HCT116 (cell line): ENCODE data around the gene NRTN. TPM values are rescaled to one million over a fixed set of nuclear protein-coding genes. Genes with fewer than 3 reads are reported as not detected.

Experiments
- ATAC-seq: fragments of 200-7000 bp; cut with Tn5 transposase; 2 replicates; pipeline ENCODE4 v1.9.1; 2020; ENCODE audit warnings: mild to moderate bottlenecking, moderate library complexity
- BruUV-seq: library from RNA; stranded (reverse); fragments of 400-500 nt; replicated peaks from 2 replicates; lab custom pipeline; 2021; lab: Mats Ljungman, UMichigan
- CTCF ChIA-PET: fragments of 300-600 bp; sonication (Branson Sonifier 250); formaldehyde crosslinking; loops from one replicate; lab custom pipeline; 2021; ENCODE audit warnings: antibody characterized with exemption; lab: Charles Lee
- POLR2A ChIA-PET: fragments of 300-600, 350-600 bp; sonication (Branson Sonifier 250); formaldehyde crosslinking; loops from one replicate; lab custom pipeline; 2021; ENCODE audit warnings: antibody characterized with exemption; lab: Charles Lee
- RAD21 ChIA-PET, 2 experiments: fragments of 300-600 bp; sonication (Branson Sonifier 250); formaldehyde crosslinking; loops; one replicate each; lab custom pipeline; 2023; ENCODE audit warnings: low total read pairs in 2 of 2; ENCODE audit not compliant: uncharacterized antibody in 2 of 2, unreplicated experiment in 2 of 2, low non-redundant PET in 1 of 2; lab: Charles Lee
- DNase-seq: peaks from one replicate; pipeline ENCODE4 v3.0.0-alpha.2; 2010; ENCODE audit warnings: low read depth, low spot score
- H2AFZ ChIP-seq: fragments of 200-600 bp; shearing (Covaris generic), sonication (generic); 2 replicates; pipeline ENCODE4 v1.6.1; 2017; ENCODE audit warnings: low read depth, mixed run types, mixed read lengths, antibody characterized with exemption, low read length; ENCODE audit not compliant: poor library complexity, severe bottlenecking
- H3K27ac ChIP-seq: 2 replicates; pipeline ENCODE4 v1.5.1; 2012; ENCODE audit warnings: low read depth, low read length
- H3K27me3 ChIP-seq: fragments of 200-600 bp; sonication (generic); 2 replicates; pipeline ENCODE4 v1.6.1; 2016; ENCODE audit warnings: mixed run types, low read length, mixed read lengths; ENCODE audit not compliant: insufficient read depth
- H3K36me3 ChIP-seq, 2 experiments: fragments of 200-500 bp in 1 of 2; fragments of 200-600 bp in 1 of 2; sonication (Bioruptor generic) in 1 of 2; sonication (generic) in 1 of 2; 2 replicates each; pipeline versions ENCODE4 v1.5.1 to v1.6.1; 2014 to 2016; ENCODE audit warnings: low read length in 2 of 2, inconsistent platforms in 1 of 2, mixed read lengths in 1 of 2, mixed run types in 1 of 2; ENCODE audit not compliant: insufficient read depth in 2 of 2, control insufficient read depth in 1 of 2
- H3K4me1 ChIP-seq, 2 experiments: fragments of 200-600 bp in 1 of 2; sonication (generic) in 1 of 2; 2 replicates each; pipeline versions ENCODE4 v1.5.1 to v1.6.1; 2012 to 2017; ENCODE audit warnings: low read length in 2 of 2, inconsistent platforms in 1 of 2, mild to moderate bottlenecking in 1 of 2, mixed read lengths in 1 of 2, mixed run types in 1 of 2, moderate library complexity in 1 of 2; ENCODE audit not compliant: insufficient read depth in 2 of 2, control insufficient read depth in 1 of 2
- H3K4me2 ChIP-seq: fragments of 200-600 bp; sonication (generic); 2 replicates; pipeline ENCODE4 v1.6.1; 2017; ENCODE audit warnings: mixed run types, low read length, mixed read lengths
- H3K4me3 ChIP-seq, 2 experiments: fragments of 200-600 bp in 1 of 2; sonication (generic) in 1 of 2; replicated peaks in 1 of 2; 2 replicates each; pipeline ENCODE4 v1.5.1; 2011 to 2016; ENCODE audit warnings: low read length in 2 of 2, control low read depth in 1 of 2, low read depth in 1 of 2, mild to moderate bottlenecking in 1 of 2, mixed read lengths in 1 of 2, mixed run types in 1 of 2
- H3K79me2 ChIP-seq: fragments of 200-600 bp; sonication (generic); 2 replicates; pipeline ENCODE4 v1.6.1; 2017; ENCODE audit warnings: mild to moderate bottlenecking, mixed run types, low read length, moderate library complexity, mixed read lengths; ENCODE audit not compliant: insufficient read depth
- H3K9ac ChIP-seq: fragments of 200-600 bp; sonication (generic); 2 replicates; pipeline ENCODE4 v1.6.1; 2016; ENCODE audit warnings: low read length, mixed read lengths
- H3K9me2 ChIP-seq: fragments of 200-600 bp; sonication (generic), shearing (Covaris generic); 2 replicates; pipeline ENCODE4 v1.6.1; 2017; ENCODE audit warnings: mixed run types, mild to moderate bottlenecking, moderate library complexity; ENCODE audit not compliant: insufficient read depth
- H3K9me3 ChIP-seq, 2 experiments: fragments of 200-500 bp in 1 of 2; fragments of 200-600 bp in 1 of 2; sonication (Bioruptor generic) in 1 of 2; sonication (generic) in 1 of 2; 2 replicates each; pipeline ENCODE4 v1.6.1; 2014 to 2017; ENCODE audit warnings: low read length in 2 of 2, mixed read lengths in 2 of 2, inconsistent platforms in 1 of 2, low read depth in 1 of 2, mild to moderate bottlenecking in 1 of 2, mixed run types in 1 of 2, moderate library complexity in 1 of 2; ENCODE audit not compliant: control insufficient read depth in 1 of 2, insufficient read depth in 1 of 2
- H4K20me1 ChIP-seq: fragments of 200-600 bp; sonication (generic), shearing (Covaris generic); 2 replicates; pipeline ENCODE4 v1.6.1; 2017; ENCODE audit warnings: mixed run types, mild to moderate bottlenecking, moderate library complexity; ENCODE audit not compliant: insufficient read depth
- EGR1 ChIP-seq: IDR thresholded peaks from 2 replicates; pipeline ENCODE4 v1.6.1; 2012; ENCODE audit warnings: low read depth
- ELF1 ChIP-seq: IDR thresholded peaks from 2 replicates; pipeline ENCODE4 v1.6.1; 2012; ENCODE audit warnings: low read depth, borderline replicate concordance
- FOSL1 ChIP-seq: IDR thresholded peaks from 2 replicates; pipeline ENCODE4 v1.6.1; 2012; ENCODE audit warnings: low read depth
- JUND ChIP-seq: IDR thresholded peaks from 2 replicates; pipeline ENCODE4 v1.6.1; 2012
- POLR2A ChIP-seq: IDR thresholded peaks from 2 replicates; pipeline ENCODE4 v1.7.0; 2011; ENCODE audit warnings: borderline replicate concordance; ENCODE audit not compliant: insufficient read depth, insufficient read length; ENCODE audit errors: extremely low read depth
- POLR2AphosphoS5 ChIP-seq: IDR thresholded peaks from 2 replicates; pipeline ENCODE4 v1.6.1; 2011; ENCODE audit warnings: mild to moderate bottlenecking, low read depth, low read length, moderate library complexity
- REST ChIP-seq: IDR thresholded peaks from 2 replicates; pipeline ENCODE4 v1.6.1; 2012; ENCODE audit warnings: low read depth
- SP1 ChIP-seq: IDR thresholded peaks from 2 replicates; pipeline ENCODE4 v1.6.1; 2012; ENCODE audit warnings: low read depth
- SRF ChIP-seq: IDR thresholded peaks from 2 replicates; pipeline ENCODE4 v1.6.1; 2012; ENCODE audit warnings: low read depth
- TCF7L2 ChIP-seq: IDR thresholded peaks from 2 replicates; pipeline ENCODE4 v1.7.0; 2011; ENCODE audit warnings: borderline replicate concordance, inconsistent platforms; ENCODE audit not compliant: insufficient read depth, insufficient read length; ENCODE audit errors: extremely low read depth
- YY1 ChIP-seq: IDR thresholded peaks from 2 replicates; pipeline ENCODE4 v1.6.1; 2011; ENCODE audit warnings: low read length, low read depth, moderate library complexity, mild to moderate bottlenecking; ENCODE audit not compliant: insufficient replicate concordance; ENCODE audit errors: extremely low read depth
- ZBTB33 ChIP-seq: IDR thresholded peaks from 2 replicates; pipeline ENCODE4 v1.6.1; 2011; ENCODE audit warnings: mild to moderate bottlenecking, low read length, moderate library complexity; ENCODE audit not compliant: insufficient replicate concordance; ENCODE audit errors: extremely low read depth
- ZNF274 ChIP-seq: fragments of 200-500 bp; sonication (Bioruptor generic); IDR thresholded peaks from 2 replicates; pipeline ENCODE4 v1.6.1; 2014; ENCODE audit warnings: mild to moderate bottlenecking, low read depth, low read length, inconsistent platforms
- intact Hi-C: fragments of 100-400 bp; cut with micrococcal nuclease; formaldehyde crosslinking; loops from 2 replicates; pipeline ENCODE4 v1.10.0; 2022
- total RNA-seq: library from RNA; stranded (reverse); gene quantifications from one replicate; pipeline ENCODE4 v1.2.1, GENCODE V29; 2021; ENCODE audit not compliant: unreplicated experiment
- TF ChIP-seq, protein P1 (sequence below): IDR thresholded peaks from 2 replicates; pipeline ENCODE4 v1.6.1; 2012

Gene NRTN
- total RNA-seq, 1 experiment from 2014 or later, result 11.5 TPM

- Histone ChIP-seq H3K4me1 (peaks cover 5 to 24% of the 10 kb centered on the region in 2 experiments), H4K20me1 (no peaks in the 10 kb centered on the region), H3K4me2 (no peak overlapping the region), H3K9me3 (no peaks in the 10 kb centered on the region), H3K27me3 (no peaks in the 10 kb centered on the region), H3K4me3 (no peak overlapping the region), H3K36me3 (no peaks in the 10 kb centered on the region), H3K9ac (no peak overlapping the region), H2AFZ (no peak overlapping the region), H3K27ac (no peak overlapping the region), H3K9me2 (no peaks in the 10 kb centered on the region), H3K79me2 (no peaks in the 10 kb centered on the region)
- TF ChIP-seq FOSL1, result no peak
- TF ChIP-seq, protein P1, sequence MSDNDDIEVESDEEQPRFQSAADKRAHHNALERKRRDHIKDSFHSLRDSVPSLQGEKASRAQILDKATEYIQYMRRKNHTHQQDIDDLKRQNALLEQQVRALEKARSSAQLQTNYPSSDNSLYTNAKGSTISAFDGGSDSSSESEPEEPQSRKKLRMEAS, result no peak
- TF ChIP-seq TCF7L2, result no peak
- TF ChIP-seq SRF, result no peak
- TF ChIP-seq ZBTB33, result no peak
- no peak for TF ChIP-seq SP1
- no peak for TF ChIP-seq ELF1
- TF ChIP-seq JUND, result no peak
- TF ChIP-seq POLR2AphosphoS5, result no peak
- TF ChIP-seq YY1, result no peak
- TF ChIP-seq EGR1, result no peak
- TF ChIP-seq REST, result no peak
- TF ChIP-seq ZNF274, result no peak
- TF ChIP-seq POLR2A, result no peak
- RAD21 ChIA-PET, result interaction anchor here in 1 of 2 experiments (0.6 kb wide), 1 partner anchor 65 kb away, joined by 3 read pairs; no protein-coding TSS in a partner anchor
- intact Hi-C loops, result no loop called here
- DNase-seq (no peak), ATAC-seq (no peak)
- BruUV-seq, result no TSS peak
- POLR2A ChIA-PET, result no interaction called here
- CTCF ChIA-PET, result no interaction called here
Measured at GRCh38 chr19:5801796-5802619, 2.9 kb upstream of the NRTN start.
